A549 (cell line): ENCODE results near the gene DGCR2. TPM values are rescaled to one million over a fixed set of nuclear protein-coding genes. Genes with fewer than 3 reads are reported as not detected.

Source experiments
- ATAC-seq, 2 experiments: fragments of 200-7000 bp in 1 of 2; fragments of >200 bp in 1 of 2; cut with Nextera tagmentation in 1 of 2; cut with Tn5 transposase in 1 of 2; 3 replicates each; pipeline versions ENCODE4 v1.8.0 to v1.9.1; 2018 to 2020; ENCODE audit warnings: mild to moderate bottlenecking in 1 of 2, moderate library complexity in 1 of 2
- CTCF ChIA-PET: fragments of 300-600 bp; sonication (Branson Sonifier 250); formaldehyde crosslinking; extraction: SDS; loops from one replicate; lab custom pipeline; 2021; ENCODE audit warnings: antibody characterized with exemption, inconsistent platforms; lab: Yijun Ruan, JAX
- POLR2A ChIA-PET: fragments of 350-600 bp; formaldehyde crosslinking; extraction: SDS; loops from one replicate; lab custom pipeline; 2021; ENCODE audit warnings: antibody characterized with exemption, inconsistent platforms; lab: Yijun Ruan, JAX
- DNase-seq, 2 experiments: peaks; one replicate each; pipeline versions ENCODE4 v3.0.0 to v3.0.0-alpha.2; 2011 to 2016; ENCODE audit warnings: low read depth in 1 of 2, low spot score in 1 of 2
- FAIRE-seq: peaks from 2 replicates; lab custom pipeline; 2011; peaks lifted over from hg19 to GRCh38; lab: Jason Lieb, UNC
- H3K27ac ChIP-seq, 2 experiments: fragments of >200 bp; sonication (Bioruptor Twin); formaldehyde crosslinking; 3 replicates each; pipeline ENCODE4 v1.5.1; 2016 to 2017
- H3K4me1 ChIP-seq: fragments of >200 bp; sonication (Bioruptor Twin); formaldehyde crosslinking; 3 replicates; pipeline ENCODE4 v1.6.1; 2016
- H3K4me2 ChIP-seq: fragments of >200 bp; sonication (Bioruptor Twin); formaldehyde crosslinking; 3 replicates; pipeline ENCODE4 v1.6.1; 2016
- H3K4me3 ChIP-seq: fragments of >200 bp; sonication (Bioruptor Twin); formaldehyde crosslinking; 3 replicates; pipeline ENCODE4 v1.5.1; 2016
- H3K9me3 ChIP-seq: fragments of >200 bp; sonication (Bioruptor Twin); formaldehyde crosslinking; 3 replicates; pipeline ENCODE4 v1.6.1; 2016
- ATOH8 ChIP-seq: fragments of 250-450 bp; sonication (Bioruptor Pico); IDR thresholded peaks from 2 replicates; pipeline ENCODE4 v1.5.0; 2020; ENCODE audit warnings: low read depth, mild to moderate bottlenecking, moderate library complexity
- CBX2 ChIP-seq: fragments of 200-600 bp; sonication (generic); IDR thresholded peaks from 2 replicates; pipeline ENCODE4 v1.6.1; 2016; ENCODE audit warnings: low read depth, mild to moderate bottlenecking, borderline replicate concordance
- CBX8 ChIP-seq: fragments of 200-600 bp; sonication (generic); IDR thresholded peaks from 2 replicates; pipeline ENCODE4 v1.6.1; 2016
- CHD4 ChIP-seq: fragments of 200-600 bp; sonication (generic); IDR thresholded peaks from 2 replicates; pipeline ENCODE4 v1.6.1; 2016; ENCODE audit warnings: antibody characterized with exemption, mild to moderate bottlenecking, borderline replicate concordance
- EHMT2 ChIP-seq: fragments of 200-600 bp; sonication (generic); IDR thresholded peaks from 2 replicates; pipeline ENCODE4 v1.6.1; 2016; ENCODE audit warnings: antibody characterized with exemption, low read depth, mild to moderate bottlenecking, moderate library complexity
- ESRRA ChIP-seq: fragments of 150-350 bp; IDR thresholded peaks from 2 replicates; pipeline ENCODE4 v1.6.1; 2014; ENCODE audit warnings: mild to moderate bottlenecking, low read length, borderline replicate concordance
- FOSL2 ChIP-seq, 2 experiments: fragments of 450-650 bp in 1 of 2; fragments of >200 bp in 1 of 2; sonication (Bioruptor Twin) in 1 of 2; formaldehyde crosslinking; IDR thresholded peaks; 2 replicates each; pipeline versions ENCODE4 v1.5.0 to v1.6.1; 2016 to 2020; ENCODE audit warnings: mild to moderate bottlenecking in 1 of 2, moderate library complexity in 1 of 2
- FOXS1 ChIP-seq: fragments of 250-450 bp; sonication (Bioruptor Pico); IDR thresholded peaks from 2 replicates; pipeline ENCODE4 v1.5.0; 2020; ENCODE audit warnings: mild to moderate bottlenecking, moderate library complexity
- JUNB ChIP-seq: fragments of >200 bp; sonication (Bioruptor Twin); formaldehyde crosslinking; IDR thresholded peaks from 2 replicates; pipeline ENCODE4 v1.6.1; 2016
- KDM5A ChIP-seq: fragments of 200-600 bp; sonication (generic); IDR thresholded peaks from 2 replicates; pipeline ENCODE4 v1.6.1; 2016; ENCODE audit warnings: antibody characterized with exemption, mild to moderate bottlenecking
- MAFK ChIP-seq: fragments of 450-650 bp; IDR thresholded peaks from 2 replicates; pipeline ENCODE4 v1.6.1; 2014; ENCODE audit not compliant: partially characterized antibody
- NFE2L2 ChIP-seq: fragments of 150-350 bp; conservative IDR thresholded peaks from 2 replicates; pipeline ENCODE4 v1.6.1; 2014; ENCODE audit warnings: low read length
- NPAS2 ChIP-seq: fragments of 250-450 bp; sonication (Bioruptor Pico); IDR thresholded peaks from 2 replicates; pipeline ENCODE4 v1.8.0; 2022; ENCODE audit warnings: mild to moderate bottlenecking, moderate library complexity, borderline replicate concordance
- NR3C1 ChIP-seq: fragments of >200 bp; sonication (Bioruptor Twin); formaldehyde crosslinking; IDR thresholded peaks from 3 replicates; pipeline ENCODE4 v1.6.1; 2017
- PBX3 ChIP-seq: IDR thresholded peaks from 2 replicates; pipeline ENCODE4 v1.6.1; 2012
- PHF8 ChIP-seq: fragments of 200-600 bp; sonication (generic); IDR thresholded peaks from 2 replicates; pipeline ENCODE4 v1.6.1; 2016; ENCODE audit warnings: low read depth, mild to moderate bottlenecking, antibody characterized with exemption, moderate library complexity, borderline replicate concordance
- RCOR1 ChIP-seq: fragments of 150-350 bp; IDR thresholded peaks from 2 replicates; pipeline ENCODE4 v1.6.1; 2014; ENCODE audit warnings: antibody characterized with exemption, low read length, low read depth
- RFX5 ChIP-seq: fragments of 450-650 bp; IDR thresholded peaks from 2 replicates; pipeline ENCODE4 v1.7.1; 2014; ENCODE audit warnings: antibody characterized with exemption, mild to moderate bottlenecking, moderate library complexity
- SREBF2 ChIP-seq: fragments of 450-650 bp; IDR thresholded peaks from 2 replicates; pipeline ENCODE4 v1.6.1; 2014; ENCODE audit warnings: mild to moderate bottlenecking, moderate library complexity
- whole genome bisulfite sequencing: methylation state at CpG from one replicate; pipeline ENCODE4 v1.1.6; 2017; ENCODE audit errors: missing lambda C conversion rate; 5-methylcytosine and 5-hydroxymethylcytosine counted together
- polyA plus RNA-seq, 4 experiments: library from polyadenylated mRNA; depleted of rRNA in 3 of 4; stranded (reverse); fragments of >200 nt; fragmentation: RNase III in 1 of 4; extraction: RNeasy Plus Mini Kit Qiagen cat#74134 plus additional on column Dnase treatment in 1 of 4; gene quantifications; 2 replicates in 3 of 4; 3 replicates in 1 of 4; pipeline ENCODE4 v1.2.3, GENCODE V29; 2011 to 2017
- TF ChIP-seq, protein P1 (sequence below): fragments of 450-650 bp; IDR thresholded peaks from 2 replicates; pipeline ENCODE4 v1.6.1; 2014; ENCODE audit warnings: antibody characterized with exemption
- TF ChIP-seq, protein P2 (sequence below): fragments of 150-350 bp; IDR thresholded peaks from 2 replicates; pipeline ENCODE4 v1.6.1; 2014; ENCODE audit warnings: low read depth, mild to moderate bottlenecking, low read length
- TF ChIP-seq, protein P3 (sequence below): fragments of >200 bp; sonication (Bioruptor Twin); formaldehyde crosslinking; IDR thresholded peaks from 3 replicates; pipeline ENCODE4 v1.5.1; 2016

DGCR2 gene
- polyA plus RNA-seq, 2 of the 4 experiments (the other 2 are of a cell fraction) = 10.6 to 17.9 TPM

GRCh38 chr22:19090183-19090582, 32.0 kb downstream of the DGCR2 start (continued):
- TF ChIP-seq, protein P1, sequence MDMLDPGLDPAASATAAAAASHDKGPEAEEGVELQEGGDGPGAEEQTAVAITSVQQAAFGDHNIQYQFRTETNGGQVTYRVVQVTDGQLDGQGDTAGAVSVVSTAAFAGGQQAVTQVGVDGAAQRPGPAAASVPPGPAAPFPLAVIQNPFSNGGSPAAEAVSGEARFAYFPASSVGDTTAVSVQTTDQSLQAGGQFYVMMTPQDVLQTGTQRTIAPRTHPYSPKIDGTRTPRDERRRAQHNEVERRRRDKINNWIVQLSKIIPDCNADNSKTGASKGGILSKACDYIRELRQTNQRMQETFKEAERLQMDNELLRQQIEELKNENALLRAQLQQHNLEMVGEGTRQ = no peak
- no peak for TF ChIP-seq RCOR1
- TF ChIP-seq CBX2 = no peak
- TF ChIP-seq CHD4 = no peak
- TF ChIP-seq CBX8 = no peak
- TF ChIP-seq, all 56 proteins: peak for 0

DNA sequence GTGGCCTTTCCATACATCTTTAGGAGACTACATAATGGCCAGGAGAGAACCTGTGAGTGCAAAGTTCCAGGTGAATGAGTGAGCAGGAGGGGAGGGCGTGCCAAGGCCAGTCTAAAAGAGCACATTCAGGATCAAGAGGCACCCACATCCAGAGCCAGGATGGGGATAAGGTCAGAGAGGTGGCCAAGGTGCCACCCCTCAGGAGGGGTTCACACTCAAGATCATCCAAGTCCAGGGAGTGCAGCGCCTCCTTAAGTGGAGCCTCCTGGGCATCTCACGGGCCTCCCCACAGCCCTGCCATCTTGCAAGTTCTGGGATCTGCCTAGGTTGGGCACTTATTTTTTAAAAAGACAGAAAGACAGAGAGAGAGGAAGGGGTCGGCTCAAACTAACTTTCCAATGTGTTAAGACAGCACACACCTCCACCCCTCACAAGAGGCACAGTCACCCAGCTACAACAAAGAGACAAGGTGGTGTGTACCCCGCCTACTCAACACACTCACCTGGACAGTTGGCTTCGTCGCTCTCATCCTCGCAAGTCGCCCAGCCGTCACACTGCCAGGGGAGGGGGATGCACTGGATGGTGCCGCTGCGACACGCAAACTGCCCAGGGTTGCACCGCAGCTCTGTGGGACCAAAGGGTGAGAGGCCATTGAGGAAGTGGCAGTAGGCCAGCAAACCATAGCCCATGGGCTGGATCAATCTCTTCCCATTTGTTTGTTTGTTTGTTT, 33.2 kb downstream of the DGCR2 start:
- Histone ChIP-seq H3K9me3 (no peaks in the 10 kb centered on the region), H3K27ac (no peak overlapping the region), H3K4me2 (no peak overlapping the region), H3K4me3 (no peak overlapping the region), H3K4me1 (peaks cover 12% of the 10 kb centered on the region; the same call in 2 of the 3 replicates)
- 98% methylated on average over 14 of the region's 14 CpGs for WGBS
- POLR2A ChIA-PET = no interaction called here
- CTCF ChIA-PET = no interaction called here
- ATAC-seq = no peak
- no peak for TF ChIP-seq MAFK
- TF ChIP-seq FOXS1 (CRISPR knock-in tag) = no peak
- no peak for TF ChIP-seq NR3C1
- no peak for TF ChIP-seq ATOH8 (CRISPR knock-in tag)
- TF ChIP-seq, protein P2, sequence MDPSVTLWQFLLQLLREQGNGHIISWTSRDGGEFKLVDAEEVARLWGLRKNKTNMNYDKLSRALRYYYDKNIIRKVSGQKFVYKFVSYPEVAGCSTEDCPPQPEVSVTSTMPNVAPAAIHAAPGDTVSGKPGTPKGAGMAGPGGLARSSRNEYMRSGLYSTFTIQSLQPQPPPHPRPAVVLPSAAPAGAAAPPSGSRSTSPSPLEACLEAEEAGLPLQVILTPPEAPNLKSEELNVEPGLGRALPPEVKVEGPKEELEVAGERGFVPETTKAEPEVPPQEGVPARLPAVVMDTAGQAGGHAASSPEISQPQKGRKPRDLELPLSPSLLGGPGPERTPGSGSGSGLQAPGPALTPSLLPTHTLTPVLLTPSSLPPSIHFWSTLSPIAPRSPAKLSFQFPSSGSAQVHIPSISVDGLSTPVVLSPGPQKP = no peak
- TF ChIP-seq CHD4 = no peak
- TF ChIP-seq SREBF2 = no peak
- no peak for TF ChIP-seq FOSL2 (IDR thresholded peaks at IDR 0.05)
- no peak for TF ChIP-seq FOSL2 (CRISPR knock-in tag; IDR thresholded peaks at IDR 0.05)
- no peak for TF ChIP-seq PBX3
- no peak for TF ChIP-seq RFX5
- TF ChIP-seq KDM5A = no peak
- TF ChIP-seq NFE2L2 = no peak
- TF ChIP-seq PHF8 = no peak
- TF ChIP-seq NPAS2 (CRISPR knock-in tag) = no peak
- TF ChIP-seq JUNB = no peak
- TF ChIP-seq ESRRA = no peak
- no peak for TF ChIP-seq RCOR1
- no peak for TF ChIP-seq EHMT2
- TF ChIP-seq, protein P3, sequence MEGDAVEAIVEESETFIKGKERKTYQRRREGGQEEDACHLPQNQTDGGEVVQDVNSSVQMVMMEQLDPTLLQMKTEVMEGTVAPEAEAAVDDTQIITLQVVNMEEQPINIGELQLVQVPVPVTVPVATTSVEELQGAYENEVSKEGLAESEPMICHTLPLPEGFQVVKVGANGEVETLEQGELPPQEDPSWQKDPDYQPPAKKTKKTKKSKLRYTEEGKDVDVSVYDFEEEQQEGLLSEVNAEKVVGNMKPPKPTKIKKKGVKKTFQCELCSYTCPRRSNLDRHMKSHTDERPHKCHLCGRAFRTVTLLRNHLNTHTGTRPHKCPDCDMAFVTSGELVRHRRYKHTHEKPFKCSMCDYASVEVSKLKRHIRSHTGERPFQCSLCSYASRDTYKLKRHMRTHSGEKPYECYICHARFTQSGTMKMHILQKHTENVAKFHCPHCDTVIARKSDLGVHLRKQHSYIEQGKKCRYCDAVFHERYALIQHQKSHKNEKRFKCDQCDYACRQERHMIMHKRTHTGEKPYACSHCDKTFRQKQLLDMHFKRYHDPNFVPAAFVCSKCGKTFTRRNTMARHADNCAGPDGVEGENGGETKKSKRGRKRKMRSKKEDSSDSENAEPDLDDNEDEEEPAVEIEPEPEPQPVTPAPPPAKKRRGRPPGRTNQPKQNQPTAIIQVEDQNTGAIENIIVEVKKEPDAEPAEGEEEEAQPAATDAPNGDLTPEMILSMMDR = no peak
- TF ChIP-seq, all 56 proteins: peak for 0
- DNase-seq (no peak), FAIRE-seq (no peak)
